ENCODE measurements around the gene SPDYE17.
"Not testable (repeated sequence)": the region's sequence is repeated elsewhere in the genome, so short reads cannot be mapped to it uniquely, and the experiment has no call there.

SPDYE17 gene

DNA sequence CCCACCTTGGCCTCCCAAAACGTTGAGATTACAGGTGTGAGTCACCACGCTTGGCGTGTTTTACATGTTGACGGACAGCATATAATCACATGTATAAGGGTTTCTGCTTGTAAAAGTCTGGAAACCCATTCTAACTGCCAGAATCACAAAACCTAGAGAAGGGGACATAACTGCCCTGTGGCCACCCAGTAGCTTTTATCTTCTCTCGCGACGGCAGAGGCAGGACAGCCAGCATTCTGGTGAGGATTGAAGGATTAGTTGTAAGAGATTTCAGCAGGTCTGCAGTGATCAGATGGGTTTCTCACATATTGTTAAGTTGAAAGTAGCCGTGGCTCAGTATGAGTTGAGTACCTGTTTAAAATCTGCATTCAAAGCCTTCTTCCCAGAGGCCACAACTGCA, 59.8 kb downstream of the SPDYE17 start:
- DNase-seq (ENCODE audit: low read depth in 2 of 2) = not testable (repeated sequence)

Data from fibroblast of skin of left biceps (primary cell).